ENCODE results near the gene ARF6. TPM values are rescaled to one million over a fixed set of nuclear protein-coding genes. Genes with fewer than 3 reads are reported as not detected.
"Not testable (repeated sequence)": the region's sequence is repeated elsewhere in the genome, so short reads cannot be mapped to it uniquely, and the experiment has no call there.

Gene ARF6
- total RNA-seq, 4 donors from 2014 or later, result 34.7 to 42.0 (median 35.7) TPM

DNA sequence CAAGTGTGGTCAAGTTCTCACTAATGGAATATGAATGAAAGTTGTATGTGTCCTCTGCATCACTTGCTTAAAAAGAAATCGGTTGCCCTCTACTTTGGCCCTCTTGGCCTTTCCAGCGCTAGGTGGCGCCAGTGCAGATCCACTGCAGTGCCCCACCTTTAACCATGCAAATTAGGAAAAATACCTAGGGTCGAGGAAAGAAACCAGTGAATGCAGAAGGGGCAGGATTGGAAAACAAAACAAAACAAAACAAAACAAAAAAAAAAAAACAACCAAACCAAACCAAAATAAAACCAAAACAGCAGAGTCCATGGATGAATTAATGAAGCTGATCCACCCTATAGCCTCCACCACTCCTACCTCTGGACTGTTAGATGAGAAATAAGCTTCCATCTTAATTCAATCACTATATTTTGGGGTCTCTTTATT, 27.4 kb upstream of the ARF6 start:
- H3K4me3 ChIP-seq, result no peak overlapping the region
- DNase-seq (ENCODE audit: low spot score in 2 of 2), result peak; percentile 78 to 91
- H3K9me3 ChIP-seq, result no peaks in the 10 kb centered on the region
- no peaks in the 10 kb centered on the region for H3K36me3 ChIP-seq
- no peaks in the 10 kb centered on the region for H3K27me3 ChIP-seq
- peaks cover 0 to 50% (median 11%) of the 10 kb centered on the region in 4 donors for H3K4me1 ChIP-seq
- WGBS, 2 donors, result 2 to 3% methylated on average over 4 of the region's 4 CpGs
- TF ChIP-seq POLR2A (IDR thresholded peaks at IDR 0.05) (no peak), EP300 (IDR thresholded peaks at IDR 0.05) (peak in 1 of 2 donors; percentile 30)
- TF ChIP-seq, protein P1, sequence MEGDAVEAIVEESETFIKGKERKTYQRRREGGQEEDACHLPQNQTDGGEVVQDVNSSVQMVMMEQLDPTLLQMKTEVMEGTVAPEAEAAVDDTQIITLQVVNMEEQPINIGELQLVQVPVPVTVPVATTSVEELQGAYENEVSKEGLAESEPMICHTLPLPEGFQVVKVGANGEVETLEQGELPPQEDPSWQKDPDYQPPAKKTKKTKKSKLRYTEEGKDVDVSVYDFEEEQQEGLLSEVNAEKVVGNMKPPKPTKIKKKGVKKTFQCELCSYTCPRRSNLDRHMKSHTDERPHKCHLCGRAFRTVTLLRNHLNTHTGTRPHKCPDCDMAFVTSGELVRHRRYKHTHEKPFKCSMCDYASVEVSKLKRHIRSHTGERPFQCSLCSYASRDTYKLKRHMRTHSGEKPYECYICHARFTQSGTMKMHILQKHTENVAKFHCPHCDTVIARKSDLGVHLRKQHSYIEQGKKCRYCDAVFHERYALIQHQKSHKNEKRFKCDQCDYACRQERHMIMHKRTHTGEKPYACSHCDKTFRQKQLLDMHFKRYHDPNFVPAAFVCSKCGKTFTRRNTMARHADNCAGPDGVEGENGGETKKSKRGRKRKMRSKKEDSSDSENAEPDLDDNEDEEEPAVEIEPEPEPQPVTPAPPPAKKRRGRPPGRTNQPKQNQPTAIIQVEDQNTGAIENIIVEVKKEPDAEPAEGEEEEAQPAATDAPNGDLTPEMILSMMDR (IDR thresholded peaks at IDR 0.05), result peak; percentile 69 to 86 (median 79)
- peak overlapping the region in 3 of 4 donors; percentile 29 to 96 (median 95) for H3K27ac ChIP-seq

DNA sequence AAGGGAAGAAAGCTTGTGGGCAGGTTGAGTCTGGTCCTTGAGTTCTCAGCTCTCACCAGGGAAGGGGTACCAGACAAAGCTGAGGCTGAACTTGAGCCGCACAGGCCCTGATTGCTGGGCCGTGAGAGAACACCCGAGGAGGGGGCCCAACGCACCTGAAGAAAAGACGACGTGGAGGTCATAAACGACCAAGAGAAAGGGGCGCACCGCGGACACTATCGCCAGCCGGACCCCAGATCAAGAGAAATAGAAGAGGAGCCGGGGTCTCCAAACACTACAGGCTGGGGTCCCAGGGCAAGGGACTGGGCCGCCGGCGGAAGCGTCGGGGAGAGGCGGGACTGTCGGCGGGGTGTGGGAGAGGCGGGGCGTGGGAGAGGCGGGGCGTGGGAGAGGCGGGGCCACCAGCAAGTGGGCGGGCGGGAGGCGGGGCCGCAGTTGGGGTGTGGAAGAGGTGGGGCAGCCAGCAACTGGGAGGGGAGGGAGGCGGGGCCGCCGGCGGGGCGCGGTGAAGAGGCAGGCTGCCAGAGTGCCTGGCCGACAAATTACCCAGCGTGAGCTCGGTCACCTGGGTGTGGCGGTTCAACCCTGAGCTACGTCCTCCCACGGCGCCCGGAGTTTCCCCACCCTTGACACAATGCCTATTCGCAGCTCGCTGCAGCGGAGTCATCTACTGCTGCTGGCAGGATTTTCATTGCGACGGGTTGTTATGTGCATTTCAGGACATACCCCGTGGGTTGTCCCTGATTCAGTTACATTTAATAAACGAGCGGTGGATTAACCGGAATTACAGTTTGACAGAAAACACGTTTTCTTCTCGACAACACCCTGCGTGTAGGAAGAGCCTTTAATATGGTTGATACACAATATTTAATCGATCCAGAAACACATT, 24.8 kb upstream of the ARF6 start:
- WGBS, 2 donors, result 2% methylated on average over 38 to 45 of the region's 57 CpGs
- Histone ChIP-seq H3K9me3 (no peaks in the 10 kb centered on the region), H3K27ac (peak overlapping the region; percentile 88 to 97 (median 96)), H3K4me3 (peak overlapping the region; percentile 48 to 87 (median 67)), H3K27me3 (no peaks in the 10 kb centered on the region), H3K4me1 (peaks cover 0 to 43% (median 9%) of the 10 kb centered on the region in 4 donors), H3K36me3 (no peaks in the 10 kb centered on the region)
- TF ChIP-seq EP300 (IDR thresholded peaks at IDR 0.05) (peak; percentile 78 to 94), POLR2A (IDR thresholded peaks at IDR 0.05) (peak; percentile 78 to 82)
- TF ChIP-seq, protein P1 (IDR thresholded peaks at IDR 0.05), result no peak
- DNase-seq (ENCODE audit: low spot score in 2 of 2), result peak; percentile 92

DNA sequence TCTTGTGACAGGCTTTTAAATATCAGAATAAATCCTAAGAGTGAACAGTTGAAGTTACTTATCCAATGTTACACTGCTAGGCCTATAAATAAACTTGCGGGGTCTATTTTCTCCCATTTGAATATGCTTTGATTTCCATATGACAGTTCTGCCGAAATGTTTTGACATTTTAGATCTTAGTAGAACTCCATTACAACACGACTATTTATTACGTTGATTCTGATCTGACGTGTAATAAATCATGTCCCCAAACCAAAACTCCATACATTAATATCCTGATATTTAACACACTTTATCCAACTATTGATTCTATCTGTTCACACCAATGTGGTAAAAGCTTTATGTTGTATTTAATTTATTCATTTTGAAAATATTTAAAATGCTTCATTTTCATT, 24.2 kb upstream of the ARF6 start:
- H3K27me3 ChIP-seq, result no peaks in the 10 kb centered on the region
- peak overlapping the region; percentile 48 to 87 (median 59) for H3K4me3 ChIP-seq
- TF ChIP-seq EP300 (IDR thresholded peaks at IDR 0.05), result no peak
- peak overlapping the region; percentile 82 to 97 (median 90) for H3K27ac ChIP-seq
- DNase-seq (ENCODE audit: low spot score in 2 of 2), result no peak
- H3K4me1 ChIP-seq, result peaks cover 0 to 40% (median 9%) of the 10 kb centered on the region in 4 donors
- H3K36me3 ChIP-seq, result no peaks in the 10 kb centered on the region
- H3K9me3 ChIP-seq, result no peaks in the 10 kb centered on the region
- WGBS, 2 donors, result 21 to 41% methylated on average over 5 of the region's 5 CpGs

DNA sequence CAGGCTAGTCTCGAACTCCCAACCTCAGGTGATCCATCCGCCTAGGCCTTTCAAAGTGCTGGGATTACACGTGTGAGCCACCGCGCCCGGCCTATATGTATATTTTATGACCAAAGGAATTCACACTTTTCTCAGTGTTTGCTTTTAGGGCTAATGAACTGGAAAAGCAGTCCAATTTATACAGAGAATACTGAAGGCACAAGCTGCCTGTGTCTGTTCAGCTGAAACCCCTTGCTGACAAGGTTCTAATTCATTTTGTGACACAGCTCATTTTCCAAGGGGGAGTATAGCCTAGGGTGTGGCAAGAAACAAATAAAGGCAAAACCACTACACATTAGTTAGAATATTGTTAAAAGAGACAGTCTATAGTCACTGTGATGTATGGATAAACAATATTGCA, 22.0 kb upstream of the ARF6 start:
- Histone ChIP-seq H3K4me1 (peaks cover 0 to 19% (median 4%) of the 10 kb centered on the region in 4 donors), H3K4me3 (no peak overlapping the region), H3K9me3 (no peaks in the 10 kb centered on the region), H3K36me3 (no peaks in the 10 kb centered on the region), H3K27me3 (no peaks in the 10 kb centered on the region), H3K27ac (no peak overlapping the region)
- DNase-seq (ENCODE audit: low spot score in 2 of 2), result no peak
- TF ChIP-seq, protein P1 (IDR thresholded peaks at IDR 0.05), result no peak
- TF ChIP-seq EP300 (IDR thresholded peaks at IDR 0.05), result no peak
- no peak for TF ChIP-seq POLR2A (IDR thresholded peaks at IDR 0.05)
- 90 to 92% methylated on average over 6 of the region's 6 CpGs for WGBS, 2 donors

DNA sequence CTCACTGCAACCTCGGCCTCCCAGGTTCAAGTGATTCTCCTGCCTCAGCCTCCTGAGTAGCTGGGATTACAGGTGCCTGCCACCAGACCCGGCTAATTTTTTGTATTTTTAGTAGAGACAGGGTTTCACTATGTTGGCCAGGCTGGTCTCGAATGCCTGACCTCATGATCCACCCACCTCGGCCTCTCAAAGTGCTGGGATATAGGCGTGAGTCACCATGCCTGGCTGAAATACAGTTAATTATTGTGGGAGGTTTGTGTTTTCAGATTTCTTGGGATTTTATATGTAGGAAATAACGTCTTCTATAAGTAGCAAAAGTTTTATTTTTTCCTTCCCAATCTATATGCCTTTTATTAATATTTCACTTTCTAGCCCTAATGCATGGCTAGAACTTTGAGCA, 19.3 kb upstream of the ARF6 start:
- not testable (repeated sequence) for H3K4me3 ChIP-seq; H3K9me3 ChIP-seq; H3K36me3 ChIP-seq; H3K27ac ChIP-seq; H3K4me1 ChIP-seq; H3K27me3 ChIP-seq; DNase-seq (ENCODE audit: low spot score in 2 of 2)
- WGBS, 2 donors, result 74 to 77% methylated on average over 6 of the region's 6 CpGs

DNA sequence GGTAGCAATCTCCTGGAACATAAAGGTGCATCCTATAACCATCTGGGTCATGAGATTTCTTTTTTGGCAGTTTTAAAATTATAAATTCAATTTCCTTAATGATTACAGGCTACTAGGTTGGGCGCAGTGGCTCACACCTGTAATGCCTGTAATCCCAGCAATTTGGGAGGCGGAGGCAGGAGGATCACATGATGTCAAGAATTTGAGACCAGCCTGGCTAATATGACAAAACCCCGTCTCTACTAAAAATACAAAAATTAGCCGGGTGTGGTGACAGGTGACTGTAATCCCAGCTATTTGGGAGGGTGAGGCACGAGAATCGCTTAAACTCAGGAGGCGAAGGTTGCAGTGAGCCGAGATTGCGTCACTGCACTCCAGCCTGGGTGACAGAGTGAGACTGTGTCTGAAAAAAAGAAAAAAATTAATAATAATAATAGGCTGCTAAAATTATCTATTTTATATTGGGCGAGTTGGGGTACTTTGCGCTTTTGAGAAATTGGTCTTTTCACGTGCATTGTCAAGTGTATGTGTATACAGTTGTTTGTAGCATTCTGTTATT, 17.2 kb upstream of the ARF6 start:
- no peak overlapping the region for H3K4me3 ChIP-seq
- H3K27ac ChIP-seq, result no peak overlapping the region
- DNase-seq (ENCODE audit: low spot score in 2 of 2), result no peak
- no peaks in the 10 kb centered on the region for H3K27me3 ChIP-seq
- TF ChIP-seq, protein P1 (IDR thresholded peaks at IDR 0.05), result no peak
- TF ChIP-seq POLR2A (IDR thresholded peaks at IDR 0.05), result no peak
- H3K36me3 ChIP-seq, result no peaks in the 10 kb centered on the region
- H3K4me1 ChIP-seq, result peaks cover 0 to 13% (median 0%) of the 10 kb centered on the region in 4 donors
- WGBS, 2 donors, result 85 to 87% methylated on average over 12 of the region's 12 CpGs
- no peaks in the 10 kb centered on the region for H3K9me3 ChIP-seq
